ENCODE measurements around the gene KCND3.

The KCND3 gene

DNA sequence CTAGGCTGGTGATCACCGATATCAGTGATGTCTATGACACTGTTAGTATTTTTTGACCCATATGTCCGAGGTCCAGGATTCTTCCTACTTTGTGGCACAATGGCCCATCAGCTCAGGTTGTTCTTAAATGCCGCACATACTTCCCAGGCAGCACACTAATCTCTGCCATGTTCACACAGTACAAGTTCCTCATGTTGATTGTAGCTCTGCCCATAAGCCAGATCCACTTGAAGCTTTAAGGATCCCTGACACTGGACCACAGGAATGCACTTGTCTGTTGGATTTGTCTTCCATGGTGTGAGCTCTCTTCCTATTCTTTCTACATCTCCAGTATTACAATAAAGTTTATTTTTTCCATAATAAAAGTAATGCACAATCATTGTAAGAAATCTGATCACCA is 164.3 kb downstream of the KCND3 start:
- TF ChIP-seq, protein P1, sequence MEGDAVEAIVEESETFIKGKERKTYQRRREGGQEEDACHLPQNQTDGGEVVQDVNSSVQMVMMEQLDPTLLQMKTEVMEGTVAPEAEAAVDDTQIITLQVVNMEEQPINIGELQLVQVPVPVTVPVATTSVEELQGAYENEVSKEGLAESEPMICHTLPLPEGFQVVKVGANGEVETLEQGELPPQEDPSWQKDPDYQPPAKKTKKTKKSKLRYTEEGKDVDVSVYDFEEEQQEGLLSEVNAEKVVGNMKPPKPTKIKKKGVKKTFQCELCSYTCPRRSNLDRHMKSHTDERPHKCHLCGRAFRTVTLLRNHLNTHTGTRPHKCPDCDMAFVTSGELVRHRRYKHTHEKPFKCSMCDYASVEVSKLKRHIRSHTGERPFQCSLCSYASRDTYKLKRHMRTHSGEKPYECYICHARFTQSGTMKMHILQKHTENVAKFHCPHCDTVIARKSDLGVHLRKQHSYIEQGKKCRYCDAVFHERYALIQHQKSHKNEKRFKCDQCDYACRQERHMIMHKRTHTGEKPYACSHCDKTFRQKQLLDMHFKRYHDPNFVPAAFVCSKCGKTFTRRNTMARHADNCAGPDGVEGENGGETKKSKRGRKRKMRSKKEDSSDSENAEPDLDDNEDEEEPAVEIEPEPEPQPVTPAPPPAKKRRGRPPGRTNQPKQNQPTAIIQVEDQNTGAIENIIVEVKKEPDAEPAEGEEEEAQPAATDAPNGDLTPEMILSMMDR (IDR thresholded peaks at IDR 0.05), result no peak

DNA sequence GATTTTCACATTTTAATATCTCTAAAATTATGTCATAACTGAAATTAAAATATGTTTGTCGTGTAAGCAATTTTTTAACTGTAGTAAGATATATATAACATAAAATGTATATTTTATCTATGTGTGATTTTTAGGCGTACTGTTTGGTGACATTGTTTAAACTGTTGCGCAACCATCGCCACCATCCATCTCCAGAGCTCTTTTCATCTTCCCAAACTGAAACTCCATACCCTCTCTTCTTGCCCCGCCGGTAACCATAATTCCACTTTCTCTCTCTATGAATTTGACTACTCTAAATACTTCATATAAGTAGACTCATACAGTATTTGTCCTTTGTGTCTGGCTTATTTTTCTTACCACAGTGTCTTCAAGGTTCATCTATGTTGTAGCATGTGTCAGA is 167.3 kb downstream of the KCND3 start:
- TF ChIP-seq, protein P1 (IDR thresholded peaks at IDR 0.05), result no peak
- Histone ChIP-seq H3K4me3 (ENCODE audit: low read depth in 1 of 2, low read length in 1 of 2) (no peak overlapping the region), H3K4me1 (ENCODE audit: control insufficient read depth in 1 of 2, insufficient read depth in 1 of 2, low read depth in 1 of 2, low read length in 1 of 2) (no peaks in the 10 kb centered on the region), H3K27ac (no peak overlapping the region), H3K27me3 (peaks cover 9% of the 10 kb centered on the region), H3K36me3 (no peaks in the 10 kb centered on the region), H3K9me3 (no peaks in the 10 kb centered on the region)

More for the DNA sequence above, 164.3 kb downstream of the KCND3 start:
- Histone ChIP-seq H3K27ac (no peak overlapping the region), H3K4me3 (ENCODE audit: low read depth in 1 of 2, low read length in 1 of 2) (no peak overlapping the region), H3K36me3 (no peaks in the 10 kb centered on the region), H3K4me1 (ENCODE audit: control insufficient read depth in 1 of 2, insufficient read depth in 1 of 2, low read depth in 1 of 2, low read length in 1 of 2) (no peaks in the 10 kb centered on the region), H3K27me3 (peaks cover 9% of the 10 kb centered on the region), H3K9me3 (no peaks in the 10 kb centered on the region)

DNA sequence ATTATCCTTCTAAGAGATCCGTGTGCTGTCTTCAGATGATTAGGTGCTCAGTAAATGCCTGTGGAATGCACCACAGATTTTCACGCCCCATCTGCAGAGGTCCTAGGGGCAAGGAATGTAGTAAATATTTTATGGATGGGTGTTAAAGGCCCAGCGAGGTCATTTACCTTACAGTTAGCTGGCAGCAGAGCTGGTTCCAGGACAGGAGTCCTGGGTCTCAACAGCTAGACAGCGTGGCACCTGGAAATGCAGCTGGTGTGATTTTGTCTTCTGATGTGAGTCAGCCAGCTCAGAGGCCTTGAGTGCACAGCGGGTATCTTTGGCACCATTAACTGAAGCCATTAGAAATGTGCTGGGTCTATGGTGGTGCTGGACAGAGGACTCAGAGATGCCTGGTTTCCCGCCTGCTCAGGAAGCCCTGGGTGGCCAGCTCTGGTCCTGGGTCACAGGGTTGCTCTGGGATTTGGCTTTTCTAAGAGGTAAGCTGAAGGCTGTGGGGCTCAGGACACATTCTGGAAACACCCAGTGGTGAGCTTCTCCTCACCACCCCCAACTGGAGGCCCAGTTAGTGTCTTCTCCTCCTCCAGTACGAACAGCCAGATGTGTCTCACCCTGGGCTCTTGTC is 168.2 kb downstream of the KCND3 start:
- TF ChIP-seq, protein P1 (IDR thresholded peaks at IDR 0.05), result no peak
- H3K27me3 ChIP-seq, result peaks cover 9% of the 10 kb centered on the region
- H3K4me3 ChIP-seq (ENCODE audit: low read depth in 1 of 2, low read length in 1 of 2), result no peak overlapping the region

DNA sequence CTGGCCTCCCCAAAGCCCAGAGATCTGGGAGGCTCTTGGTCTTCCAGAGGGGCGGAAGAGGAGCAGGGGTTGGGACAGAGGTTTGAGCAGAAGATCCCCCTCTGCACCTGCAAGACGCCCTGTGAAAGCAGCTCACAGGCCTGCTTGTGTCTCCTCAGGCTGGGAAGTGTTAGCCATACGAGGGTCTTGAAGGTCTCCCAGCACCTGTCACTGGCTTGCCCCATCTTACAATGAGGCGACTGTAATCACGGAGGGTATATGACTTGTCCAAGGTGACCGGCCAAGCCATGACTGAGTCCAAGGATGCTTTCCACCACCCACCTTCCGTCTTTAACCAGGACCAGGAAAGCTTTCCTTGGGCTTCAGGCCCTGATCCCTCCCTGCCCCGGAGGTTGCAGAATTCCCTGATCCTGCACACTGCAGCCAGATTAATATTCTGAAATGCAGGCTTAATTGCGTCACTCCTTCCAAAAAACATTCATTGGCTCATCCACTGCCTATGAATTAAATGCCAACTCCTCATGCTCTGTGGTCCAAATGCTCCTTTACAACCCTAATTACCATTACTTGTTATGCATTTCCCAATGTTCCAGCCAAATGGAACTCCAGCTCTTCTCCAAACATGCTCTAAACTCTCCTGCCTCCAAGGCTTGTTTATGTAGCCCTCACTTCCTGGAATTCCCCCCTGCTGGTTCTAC is 169.8 kb downstream of the KCND3 start:
- no peaks in the 10 kb centered on the region for H3K4me1 ChIP-seq (ENCODE audit: control insufficient read depth in 1 of 2, insufficient read depth in 1 of 2, low read depth in 1 of 2, low read length in 1 of 2)
- H3K27me3 ChIP-seq, result peaks cover 3% of the 10 kb centered on the region
- H3K36me3 ChIP-seq, result no peaks in the 10 kb centered on the region
- no peaks in the 10 kb centered on the region for H3K9me3 ChIP-seq
- no peak overlapping the region for H3K27ac ChIP-seq
- TF ChIP-seq, protein P1 (IDR thresholded peaks at IDR 0.05), result no peak
- H3K4me3 ChIP-seq (ENCODE audit: low read depth in 1 of 2, low read length in 1 of 2), result no peak overlapping the region

More for the DNA sequence above, 168.2 kb downstream of the KCND3 start:
- Histone ChIP-seq H3K36me3 (no peaks in the 10 kb centered on the region), H3K4me1 (ENCODE audit: control insufficient read depth in 1 of 2, insufficient read depth in 1 of 2, low read depth in 1 of 2, low read length in 1 of 2) (no peaks in the 10 kb centered on the region), H3K27ac (no peak overlapping the region), H3K9me3 (no peaks in the 10 kb centered on the region)

DNA sequence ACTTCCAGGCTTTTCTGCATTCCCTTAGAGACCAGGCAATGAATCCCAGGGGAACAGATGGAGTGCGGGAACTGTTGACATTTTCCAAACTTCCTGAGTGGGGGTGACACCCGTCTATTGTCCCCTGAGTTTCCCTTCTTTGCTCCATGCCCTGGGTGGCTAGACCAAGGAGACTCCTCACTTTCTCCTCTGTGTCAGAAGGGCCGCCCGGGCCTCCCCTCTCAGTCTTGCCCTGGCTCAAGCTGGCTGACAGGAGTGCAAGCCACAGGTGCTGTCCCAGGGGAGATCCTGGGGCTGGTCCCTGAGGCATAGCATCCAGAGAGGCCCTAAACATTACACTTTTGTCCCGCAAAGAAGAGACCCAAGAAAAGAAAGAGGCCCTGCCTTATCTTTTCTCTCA is 170.9 kb downstream of the KCND3 start:
- TF ChIP-seq, protein P1 (IDR thresholded peaks at IDR 0.05), result no peak
- Histone ChIP-seq H3K4me1 (ENCODE audit: control insufficient read depth in 1 of 2, insufficient read depth in 1 of 2, low read depth in 1 of 2, low read length in 1 of 2) (no peaks in the 10 kb centered on the region), H3K4me3 (ENCODE audit: low read depth in 1 of 2, low read length in 1 of 2) (no peak overlapping the region), H3K9me3 (no peaks in the 10 kb centered on the region), H3K27me3 (no peaks in the 10 kb centered on the region), H3K27ac (no peak overlapping the region), H3K36me3 (no peaks in the 10 kb centered on the region)

Data from neutrophil (primary cell).